ENCODE results near the gene ZNF157.

The ZNF157 gene

GRCh38 chrX:47446971-47447370 lies 76.6 kb downstream of the ZNF157 start:
- H3K4me3 ChIP-seq (ENCODE audit: low read depth, low read length): no peak overlapping the region
- TF ChIP-seq CTCF (IDR thresholded peaks at IDR 0.05; ENCODE audit: low read depth, low read length): no peak

DNA sequence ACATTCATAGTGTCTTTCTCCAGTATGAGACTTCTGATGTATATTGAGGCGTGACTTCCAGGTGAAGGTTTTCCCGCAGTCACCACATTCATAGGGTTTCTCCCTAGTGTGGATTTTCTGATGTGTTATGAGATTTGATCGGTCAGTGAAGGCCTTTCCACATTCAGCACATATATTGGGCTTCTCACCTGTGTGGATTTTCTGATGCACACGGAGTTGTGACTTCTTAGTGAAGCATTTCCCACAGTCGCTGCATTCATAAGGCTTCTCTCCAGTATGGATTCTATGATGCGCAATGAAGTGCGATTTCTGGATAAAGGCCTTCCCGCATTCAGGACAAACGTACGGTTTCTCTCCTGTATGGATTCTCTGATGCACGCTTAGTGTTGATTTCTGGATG lies 77.2 kb downstream of the ZNF157 start:
- H3K4me3 ChIP-seq (ENCODE audit: low read depth, low read length): no peak overlapping the region
- no peak for TF ChIP-seq CTCF (IDR thresholded peaks at IDR 0.05; ENCODE audit: low read depth, low read length)

DNA sequence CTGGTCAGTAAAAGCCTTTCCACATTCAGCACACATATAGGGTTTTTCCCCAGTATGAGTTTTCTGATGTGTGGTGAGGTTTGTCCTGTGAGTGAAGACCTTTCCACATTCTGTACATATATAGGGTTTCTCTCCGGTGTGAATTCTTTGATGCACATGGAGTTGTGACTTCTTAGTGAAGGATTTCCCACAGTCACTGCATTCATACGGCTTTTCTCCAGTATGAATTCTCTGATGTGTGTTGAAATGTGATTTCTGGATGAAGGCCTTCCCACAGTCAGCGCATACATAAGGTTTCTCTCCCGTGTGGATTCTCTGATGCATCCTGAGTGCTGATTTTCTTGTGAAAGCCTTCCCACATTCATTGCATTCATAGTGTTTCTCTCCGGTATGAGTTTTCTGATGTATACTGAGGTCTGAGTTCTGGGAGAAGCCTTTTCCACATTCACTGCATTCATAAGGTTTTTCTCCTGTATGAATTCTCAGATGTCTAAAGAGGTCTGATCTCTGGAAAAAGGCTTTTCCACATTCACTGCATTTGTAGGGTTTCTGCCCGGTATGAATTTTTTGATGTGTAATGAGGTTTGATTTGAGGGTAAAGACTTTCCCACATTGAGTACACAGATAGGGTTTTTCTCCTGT lies 77.9 kb downstream of the ZNF157 start:
- no peak overlapping the region for H3K4me3 ChIP-seq (ENCODE audit: low read depth, low read length)
- TF ChIP-seq CTCF (IDR thresholded peaks at IDR 0.05; ENCODE audit: low read depth, low read length): no peak

DNA sequence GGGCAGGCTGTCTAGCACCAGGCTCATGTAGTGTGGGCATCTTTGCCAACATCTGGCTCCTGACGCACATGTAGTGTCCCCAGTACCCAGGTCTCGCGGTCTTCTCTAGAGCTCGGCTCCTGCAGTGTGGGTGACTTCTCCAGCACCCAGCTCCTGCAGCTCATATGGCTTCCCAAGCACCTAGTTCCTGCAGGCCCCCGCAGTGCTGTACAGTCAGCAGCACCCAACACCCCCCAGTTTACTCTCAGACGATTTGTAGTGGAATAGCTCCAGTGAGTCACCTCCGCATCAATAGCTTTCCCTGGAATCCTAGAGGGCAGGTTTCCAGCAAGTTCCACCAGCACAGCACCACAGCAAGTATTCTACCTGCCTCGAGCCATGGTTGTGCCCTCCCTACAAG lies 81.7 kb downstream of the ZNF157 start:
- TF ChIP-seq CTCF (IDR thresholded peaks at IDR 0.05; ENCODE audit: low read depth, low read length): no peak
- no peak overlapping the region for H3K4me3 ChIP-seq (ENCODE audit: low read depth, low read length)

- no peak for TF ChIP-seq CTCF (IDR thresholded peaks at IDR 0.05; ENCODE audit: low read depth, low read length)
These were observed 85.7 kb downstream of the ZNF157 start for GRCh38 chrX:47456080-47456479.

GRCh38 chrX:47458528-47458927 lies 88.2 kb downstream of the ZNF157 start:
- no peak overlapping the region for H3K4me3 ChIP-seq (ENCODE audit: low read depth, low read length)
- TF ChIP-seq CTCF (IDR thresholded peaks at IDR 0.05; ENCODE audit: low read depth, low read length): no peak

More at GRCh38 chrX:47456080-47456479, 85.7 kb downstream of the ZNF157 start:
- no peak overlapping the region for H3K4me3 ChIP-seq (ENCODE audit: low read depth, low read length)

- no peak overlapping the region for H3K4me3 ChIP-seq (ENCODE audit: low read depth, low read length)
- no peak for TF ChIP-seq CTCF (IDR thresholded peaks at IDR 0.05; ENCODE audit: low read depth, low read length)
These were observed 90.2 kb downstream of the ZNF157 start for GRCh38 chrX:47460561-47460960.

Data from WI38 (cell line).